Peyer's patch (tissue), 4 donors: ENCODE measurements around the gene CPLX4.

Experiments
- POLR2A ChIP-seq, 2 donors: fragments of 450-650 bp; IDR thresholded peaks; one replicate each; pipeline ENCODE4 v1.5.1; 2017; ENCODE audit warnings: antibody characterized with exemption in 2 of 2, mild to moderate bottlenecking in 2 of 2, moderate library complexity in 2 of 2
- TF ChIP-seq, protein P1 (sequence below), 6 experiments: fragments of 450-650 bp in 4 of 6; fragments of 200-600 bp in 2 of 6; sonication (generic) in 1 of 6; IDR thresholded peaks; one replicate each; pipeline ENCODE4 v1.5.1; 2017 to 2019; ENCODE audit warnings: antibody characterized with exemption in 6 of 6, mild to moderate bottlenecking in 3 of 6, moderate library complexity in 1 of 6

DNA sequence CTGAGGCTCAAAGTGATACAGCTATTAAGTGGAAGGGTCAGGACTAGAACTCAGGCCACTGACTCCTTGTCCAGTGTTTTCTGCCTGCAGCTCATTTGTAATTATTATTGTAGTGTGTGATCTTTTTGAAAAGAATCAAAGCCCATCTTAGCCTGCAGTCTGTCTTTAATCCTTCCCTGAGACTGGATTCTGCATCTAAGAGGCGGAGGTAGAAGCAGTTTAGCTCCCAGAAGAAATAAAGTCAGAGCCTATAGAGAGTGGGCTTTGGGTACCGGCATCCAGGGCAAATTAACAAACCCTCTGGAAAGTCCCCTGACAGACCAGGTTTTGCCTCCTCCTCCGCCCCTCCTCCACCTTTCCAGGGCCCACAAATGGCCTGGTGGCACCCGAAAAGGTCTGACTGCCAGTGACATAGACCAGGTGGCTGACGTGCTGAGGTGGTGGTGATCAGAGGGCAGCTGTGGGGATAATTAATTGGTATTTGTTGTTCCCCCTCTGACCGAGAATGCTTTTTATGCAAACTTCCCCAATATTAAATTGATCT lies 43.0 kb downstream of the CPLX4 start:
- TF ChIP-seq, protein P1, sequence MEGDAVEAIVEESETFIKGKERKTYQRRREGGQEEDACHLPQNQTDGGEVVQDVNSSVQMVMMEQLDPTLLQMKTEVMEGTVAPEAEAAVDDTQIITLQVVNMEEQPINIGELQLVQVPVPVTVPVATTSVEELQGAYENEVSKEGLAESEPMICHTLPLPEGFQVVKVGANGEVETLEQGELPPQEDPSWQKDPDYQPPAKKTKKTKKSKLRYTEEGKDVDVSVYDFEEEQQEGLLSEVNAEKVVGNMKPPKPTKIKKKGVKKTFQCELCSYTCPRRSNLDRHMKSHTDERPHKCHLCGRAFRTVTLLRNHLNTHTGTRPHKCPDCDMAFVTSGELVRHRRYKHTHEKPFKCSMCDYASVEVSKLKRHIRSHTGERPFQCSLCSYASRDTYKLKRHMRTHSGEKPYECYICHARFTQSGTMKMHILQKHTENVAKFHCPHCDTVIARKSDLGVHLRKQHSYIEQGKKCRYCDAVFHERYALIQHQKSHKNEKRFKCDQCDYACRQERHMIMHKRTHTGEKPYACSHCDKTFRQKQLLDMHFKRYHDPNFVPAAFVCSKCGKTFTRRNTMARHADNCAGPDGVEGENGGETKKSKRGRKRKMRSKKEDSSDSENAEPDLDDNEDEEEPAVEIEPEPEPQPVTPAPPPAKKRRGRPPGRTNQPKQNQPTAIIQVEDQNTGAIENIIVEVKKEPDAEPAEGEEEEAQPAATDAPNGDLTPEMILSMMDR (IDR thresholded peaks at IDR 0.05) = no peak
- no peak for TF ChIP-seq POLR2A (IDR thresholded peaks at IDR 0.05)
